Retinal pigment epithelial cell (primary cell): ENCODE measurements around the gene LIN28A.

Experiments used
- DNase-seq: peaks from one replicate; pipeline ENCODE4 v3.0.0-alpha.2; 2010; ENCODE audit warnings: low read depth
- H3K4me3 ChIP-seq: 2 replicates; pipeline ENCODE4 v1.5.1; 2011; ENCODE audit warnings: mild to moderate bottlenecking, low read length, control low read depth, moderate library complexity
- TF ChIP-seq, protein P1 (sequence below): conservative IDR thresholded peaks from 2 replicates; pipeline ENCODE4 v1.5.1; 2011; ENCODE audit warnings: low read depth, low read length, control low read depth, inconsistent platforms

Gene LIN28A

DNA sequence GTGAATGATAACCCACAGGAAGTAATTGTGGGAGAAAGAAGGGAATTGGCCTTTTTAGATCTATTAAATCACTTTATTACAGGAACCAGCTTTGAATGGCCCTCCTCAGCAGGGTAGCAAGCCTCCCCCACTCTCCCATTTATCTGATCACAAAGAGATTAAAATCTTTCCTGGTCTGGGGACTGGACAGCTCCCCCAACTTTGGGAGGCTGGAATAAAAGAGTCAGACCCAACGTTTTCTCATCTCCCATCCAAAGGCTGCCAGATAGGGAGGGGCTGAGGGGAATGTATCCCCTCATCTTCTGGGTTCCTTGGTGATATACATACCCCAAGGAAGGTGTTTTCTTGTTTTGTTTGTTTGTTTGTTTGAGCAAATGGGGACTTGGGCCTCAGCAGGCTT lies 2.4 kb downstream of the LIN28A start:
- H3K4me3 ChIP-seq = no peak overlapping the region
- no peak for DNase-seq
- TF ChIP-seq, protein P1, sequence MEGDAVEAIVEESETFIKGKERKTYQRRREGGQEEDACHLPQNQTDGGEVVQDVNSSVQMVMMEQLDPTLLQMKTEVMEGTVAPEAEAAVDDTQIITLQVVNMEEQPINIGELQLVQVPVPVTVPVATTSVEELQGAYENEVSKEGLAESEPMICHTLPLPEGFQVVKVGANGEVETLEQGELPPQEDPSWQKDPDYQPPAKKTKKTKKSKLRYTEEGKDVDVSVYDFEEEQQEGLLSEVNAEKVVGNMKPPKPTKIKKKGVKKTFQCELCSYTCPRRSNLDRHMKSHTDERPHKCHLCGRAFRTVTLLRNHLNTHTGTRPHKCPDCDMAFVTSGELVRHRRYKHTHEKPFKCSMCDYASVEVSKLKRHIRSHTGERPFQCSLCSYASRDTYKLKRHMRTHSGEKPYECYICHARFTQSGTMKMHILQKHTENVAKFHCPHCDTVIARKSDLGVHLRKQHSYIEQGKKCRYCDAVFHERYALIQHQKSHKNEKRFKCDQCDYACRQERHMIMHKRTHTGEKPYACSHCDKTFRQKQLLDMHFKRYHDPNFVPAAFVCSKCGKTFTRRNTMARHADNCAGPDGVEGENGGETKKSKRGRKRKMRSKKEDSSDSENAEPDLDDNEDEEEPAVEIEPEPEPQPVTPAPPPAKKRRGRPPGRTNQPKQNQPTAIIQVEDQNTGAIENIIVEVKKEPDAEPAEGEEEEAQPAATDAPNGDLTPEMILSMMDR = no peak

DNA sequence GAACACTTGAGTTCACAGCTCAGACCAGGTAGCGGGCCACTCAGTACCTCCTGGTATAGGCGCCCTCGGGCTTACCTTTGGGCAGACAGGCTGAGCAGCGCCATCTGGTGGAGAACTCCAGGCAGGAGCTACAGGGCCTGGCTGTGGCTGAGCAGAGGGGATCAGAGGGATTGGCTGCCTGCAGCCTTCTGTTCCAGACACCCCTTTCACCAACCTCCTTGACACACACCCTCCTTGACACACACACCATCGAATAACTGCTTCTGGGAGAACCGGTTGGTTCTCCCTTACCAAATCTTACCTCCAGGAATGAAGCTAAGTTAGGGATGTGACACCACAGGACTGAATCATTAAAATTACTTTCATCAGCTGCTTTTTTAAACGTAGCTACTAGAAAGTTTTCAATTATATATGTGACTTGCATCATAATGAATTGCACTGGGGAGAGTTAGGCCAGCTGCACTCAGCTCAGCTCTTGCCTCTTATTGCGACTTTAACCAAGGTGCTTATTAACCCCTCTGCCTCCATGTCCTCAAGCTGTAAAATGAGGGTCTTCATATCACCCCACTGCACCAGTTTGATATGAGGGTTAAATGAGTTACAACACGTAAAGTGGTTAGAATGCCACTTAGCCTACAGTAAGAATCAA lies 6.6 kb downstream of the LIN28A start:
- DNase-seq = no peak
- no peak overlapping the region for H3K4me3 ChIP-seq
- TF ChIP-seq, protein P1 = peak; percentile 96

DNA sequence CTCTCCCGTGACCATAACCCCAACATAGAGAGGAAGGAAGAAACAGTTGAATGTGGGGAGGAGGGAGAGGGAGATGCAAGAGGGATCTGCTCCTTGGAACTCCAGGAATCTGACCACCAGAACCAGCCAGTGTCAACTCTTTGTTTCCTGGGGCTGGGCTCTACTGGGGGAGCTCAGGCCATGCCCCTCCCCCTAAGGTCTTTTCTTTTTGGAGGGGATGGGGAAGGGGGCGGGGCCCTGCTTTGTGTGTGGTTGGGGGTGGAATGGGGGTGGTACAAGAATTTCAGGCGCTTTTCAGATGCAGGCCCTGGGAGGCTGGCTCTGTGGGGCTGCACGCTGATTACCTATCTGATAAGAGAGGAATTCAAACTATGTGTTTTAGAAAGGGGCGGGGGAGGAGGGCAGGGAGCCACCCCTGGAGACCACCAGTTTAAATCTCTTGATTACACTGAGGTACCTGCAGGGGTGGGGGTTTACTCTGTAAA lies 8.3 kb downstream of the LIN28A start:
- no peak for DNase-seq
- H3K4me3 ChIP-seq = no peak overlapping the region
- TF ChIP-seq, protein P1 = no peak

DNA sequence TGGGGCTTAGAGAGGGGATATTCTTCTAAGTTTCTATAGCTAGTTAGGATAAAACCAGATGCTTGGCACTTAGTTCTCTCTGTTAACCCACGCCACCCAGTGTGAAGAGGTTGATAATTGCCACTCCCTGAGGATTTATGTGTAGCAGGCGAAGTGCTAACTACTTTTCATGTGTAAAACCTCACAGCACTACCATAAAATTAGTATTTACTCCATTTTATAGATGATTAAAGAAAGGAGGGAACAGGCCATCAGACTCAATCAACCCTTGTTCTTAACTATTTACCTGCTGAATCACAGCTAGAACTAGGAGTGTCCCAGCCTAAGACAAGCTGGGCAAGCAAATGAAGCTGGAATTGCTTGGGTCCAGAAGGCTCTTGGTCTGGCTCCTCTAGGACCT lies 8.9 kb downstream of the LIN28A start:
- no peak overlapping the region for H3K4me3 ChIP-seq
- TF ChIP-seq, protein P1 = no peak
- no peak for DNase-seq

DNA sequence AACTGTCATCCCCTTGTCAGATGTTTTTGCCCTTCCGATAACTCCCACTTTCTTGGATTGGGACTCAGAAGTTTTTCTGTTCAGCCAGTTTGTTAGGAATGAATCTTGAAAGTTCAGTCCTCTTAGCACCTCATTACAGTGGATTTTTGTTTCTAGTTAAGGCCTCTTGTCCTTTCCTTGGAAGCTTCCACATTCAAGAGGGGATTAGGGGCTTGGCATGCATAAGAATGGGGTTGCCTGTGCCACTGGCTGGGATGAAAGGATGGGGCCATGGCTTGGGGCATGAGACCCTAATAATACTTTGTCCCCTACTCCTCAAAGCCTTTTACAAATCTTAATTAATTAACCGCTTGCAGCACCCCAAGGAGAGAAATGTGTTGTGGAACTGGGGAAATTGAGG lies 19.1 kb downstream of the LIN28A start:
- DNase-seq = peak; percentile 38
- H3K4me3 ChIP-seq = no peak overlapping the region
- TF ChIP-seq, protein P1 = no peak

DNA sequence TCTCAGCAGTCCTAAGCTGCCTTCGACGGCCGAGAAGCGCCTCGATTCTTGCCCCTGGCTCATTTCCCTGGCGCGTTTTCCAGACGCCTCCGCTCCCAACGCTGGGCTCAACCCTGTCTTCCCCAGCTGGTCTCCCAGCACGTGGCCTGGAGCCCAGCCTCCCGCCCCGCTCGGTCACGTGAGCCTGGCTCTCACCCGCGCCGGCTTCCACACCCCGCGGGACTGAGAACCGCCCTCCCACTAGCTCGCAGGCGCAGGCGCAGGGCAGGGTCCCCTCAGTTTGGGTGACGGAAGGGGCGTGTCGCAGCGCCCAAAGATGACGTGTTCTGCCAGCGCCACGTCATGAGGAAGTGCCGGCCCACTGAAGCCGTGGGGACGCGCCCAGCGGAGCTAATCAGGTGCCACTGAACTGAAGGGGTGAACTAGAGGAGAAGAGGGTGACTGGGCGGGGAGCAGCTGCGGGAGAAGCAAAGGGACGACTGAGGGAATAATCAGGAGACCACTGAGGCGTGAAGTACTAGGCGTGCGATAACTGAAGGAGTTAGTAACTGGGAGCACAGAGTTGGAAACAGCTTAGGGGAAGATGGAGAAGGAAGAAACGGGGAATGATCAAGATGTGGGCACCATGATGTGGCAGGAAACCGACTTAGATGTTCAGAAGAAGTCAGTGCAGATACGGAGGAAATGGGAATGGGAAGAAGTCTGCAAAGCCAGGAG lies 21.5 kb downstream of the LIN28A start, which contains the start of gene DHDDS:
DHDDS (plus strand) TSS at position 343 of the 717 bp plus-strand sequence. CDS start 625 bp downstream, outside the sequence.
- DNase-seq = peak; percentile 88
- peak within 1 kb of the TSS; percentile 71 for H3K4me3 ChIP-seq
- TF ChIP-seq, protein P1 = no peak

DNA sequence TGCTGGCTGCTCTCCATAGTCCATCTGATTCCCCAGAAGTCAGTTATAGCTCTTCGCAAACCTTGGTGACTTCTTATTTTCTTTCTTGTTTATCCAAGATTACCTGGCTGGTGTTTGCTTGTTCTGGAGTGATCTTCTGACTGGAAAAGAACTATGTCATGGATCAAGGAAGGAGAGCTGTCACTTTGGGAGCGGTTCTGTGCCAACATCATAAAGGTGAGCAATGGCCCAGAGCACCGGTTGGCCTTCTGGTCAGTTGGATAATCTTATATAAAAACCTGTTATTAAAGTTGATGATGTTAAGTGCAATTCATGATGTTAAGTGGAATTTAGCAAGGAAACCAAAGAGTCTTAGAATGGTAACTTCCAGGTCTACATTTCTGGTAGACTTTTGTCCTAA lies 22.2 kb downstream of the LIN28A start:
- TF ChIP-seq, protein P1 = no peak
- peak overlapping the region; percentile 71 for H3K4me3 ChIP-seq
- no peak for DNase-seq
